Activated B cell treated with CpG ODN at 0.5 μM for 24 hours (primary cell): ENCODE measurements around the gene PPIB. TPM values are rescaled to one million over a fixed set of nuclear protein-coding genes. Genes with fewer than 3 reads are reported as not detected.
A peak's percentile ranks its signal among the peaks of the same experiment; 100 is the strongest.

Source experiments
- ATAC-seq: fragments of 200-7000 bp; cut with Tn5 transposase; one replicate; pipeline ENCODE4 v1.10.0; 2021; ENCODE audit warnings: low read depth, mild to moderate bottlenecking, moderate library complexity
- CTCF ChIA-PET: fragments of 350-600 bp; sonication (Branson Sonifier 250); formaldehyde crosslinking; loops from one replicate; lab custom pipeline; 2021; ENCODE audit warnings: antibody characterized with exemption; lab: Charles Lee
- POLR2A ChIA-PET: fragments of 350-600 bp; sonication (Branson Sonifier 250); formaldehyde crosslinking; loops from one replicate; lab custom pipeline; 2021; ENCODE audit warnings: antibody characterized with exemption; lab: Charles Lee
- DNase-seq: peaks from one replicate; pipeline ENCODE4 v3.0.0; 2022
- H3K27ac Mint-ChIP-seq: one replicate; pipeline ENCODE4 v1.8.0; 2020; ENCODE audit warnings: mixed read lengths
- H3K27me3 Mint-ChIP-seq: one replicate; pipeline ENCODE4 v1.8.0; 2021; ENCODE audit warnings: mixed read lengths
- H3K36me3 Mint-ChIP-seq: one replicate; pipeline ENCODE4 v1.8.0; 2021; ENCODE audit warnings: low read depth, mixed read lengths
- H3K4me1 Mint-ChIP-seq: one replicate; pipeline ENCODE4 v1.8.0; 2021; ENCODE audit warnings: mixed read lengths
- H3K4me3 Mint-ChIP-seq: one replicate; pipeline ENCODE4 v1.8.0; 2020; ENCODE audit warnings: mild to moderate bottlenecking, mixed read lengths
- H3K9me3 Mint-ChIP-seq: one replicate; pipeline ENCODE4 v1.8.0; 2020; ENCODE audit warnings: mixed read lengths
- CTCF ChIP-seq: fragments of 200-600 bp; IDR thresholded peaks from one replicate; pipeline ENCODE4 v1.8.0; 2022; ENCODE audit warnings: antibody characterized with exemption, mild to moderate bottlenecking
- intact Hi-C: fragments of 100-400 bp; cut with micrococcal nuclease; formaldehyde crosslinking; loops from one replicate; pipeline ENCODE4 v1.15.1; 2024
- total RNA-seq: library from RNA; stranded (reverse); gene quantifications from 2 replicates; pipeline ENCODE4 v1.2.3, GENCODE V29; 2022

Gene PPIB
- total RNA-seq, 1 donor from 2014 or later, result 225 TPM

GRCh38 chr15:64164436-64164835, 1.6 kb upstream of the PPIB start:
- peak overlapping the region; percentile 99 for H3K27ac Mint-ChIP-seq
- peak overlapping the region; percentile 53 for H3K4me3 Mint-ChIP-seq
- DNase-seq (no peak), ATAC-seq (no peak)
- no peak for TF ChIP-seq CTCF
- peaks cover 18% of the 10 kb centered on the region for H3K36me3 Mint-ChIP-seq
- ChIA-PET CTCF (interaction anchor here (4.0 kb wide), 1 partner anchor 11 kb away, joined by 37 read pairs; the partner anchor contains the start of gene SNX22), POLR2A (interaction anchor here (1.4 to 5.2 kb wide), 5 partner anchors 13 to 564 kb away, joined by 3 to 124 read pairs (median 31); partner anchors contain the start of genes CIAO2A, SNX22 and TRIP4)
- H3K4me1 Mint-ChIP-seq, result peaks cover 44% of the 10 kb centered on the region
- intact Hi-C loops, result loop anchor here (5.0 kb wide), 1 partner anchor 538 kb away; no protein-coding TSS in a partner anchor
- no peaks in the 10 kb centered on the region for H3K27me3 Mint-ChIP-seq
- no peaks in the 10 kb centered on the region for H3K9me3 Mint-ChIP-seq

DNA sequence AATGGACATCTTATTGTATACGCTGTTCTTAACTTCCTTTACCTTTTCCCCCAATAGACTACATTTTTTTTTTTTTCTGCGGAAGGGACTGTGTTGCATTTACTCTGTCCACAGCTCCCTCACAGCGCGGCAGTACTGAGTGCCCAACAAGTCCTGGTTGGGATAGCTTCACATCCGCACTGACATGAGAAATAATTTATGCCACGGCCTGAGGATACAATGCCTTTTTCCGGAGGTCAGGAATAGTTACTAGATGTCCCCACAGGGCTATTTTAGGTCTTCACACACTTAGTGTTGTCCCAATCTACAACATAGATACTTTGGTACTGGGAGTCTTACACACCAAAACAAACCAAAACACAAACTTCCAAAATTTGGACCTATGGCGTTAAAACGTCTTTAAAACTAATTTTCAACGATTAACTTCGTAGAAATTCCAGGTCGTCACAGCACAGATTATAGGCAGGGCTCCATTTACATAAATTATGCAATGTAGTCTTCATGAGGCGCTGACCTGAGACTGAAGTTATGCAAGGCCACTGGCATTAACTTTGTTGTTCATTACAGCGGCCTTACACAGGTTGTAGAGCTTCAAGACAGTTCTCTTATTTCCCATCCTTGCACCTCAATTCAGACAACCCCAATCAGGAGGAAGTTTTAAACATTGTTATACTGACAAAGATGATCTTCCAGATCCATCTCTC, 989 bp upstream of the PPIB start:
- intact Hi-C loops, result loop anchor here (1.0 to 5.0 kb wide), 6 partner anchors 11 to 538 kb away; partner anchors contain the start of genes CSNK1G1 and TRIP4
- ATAC-seq (no peak), DNase-seq (no peak)
- H3K27ac Mint-ChIP-seq, result peak overlapping the region; percentile 99
- ChIA-PET CTCF (interaction anchor here (1.1 to 4.0 kb wide), 4 partner anchors 11 to 296 kb away, joined by 3 to 37 read pairs (median 7); partner anchors contain the start of gene SNX22), POLR2A (interaction anchor here (0.5 to 5.2 kb wide), 18 partner anchors 12 to 1141 kb away, joined by 3 to 124 read pairs (median 6); partner anchors contain the start of genes CIAO2A, RNU5B-1, SNX1 and SNX22)
- peaks cover 24% of the 10 kb centered on the region for H3K36me3 Mint-ChIP-seq
- H3K9me3 Mint-ChIP-seq, result no peaks in the 10 kb centered on the region
- H3K4me1 Mint-ChIP-seq, result peaks cover 47% of the 10 kb centered on the region
- TF ChIP-seq CTCF, result no peak
- H3K4me3 Mint-ChIP-seq, result peak overlapping the region; percentile 88
- no peaks in the 10 kb centered on the region for H3K27me3 Mint-ChIP-seq

DNA sequence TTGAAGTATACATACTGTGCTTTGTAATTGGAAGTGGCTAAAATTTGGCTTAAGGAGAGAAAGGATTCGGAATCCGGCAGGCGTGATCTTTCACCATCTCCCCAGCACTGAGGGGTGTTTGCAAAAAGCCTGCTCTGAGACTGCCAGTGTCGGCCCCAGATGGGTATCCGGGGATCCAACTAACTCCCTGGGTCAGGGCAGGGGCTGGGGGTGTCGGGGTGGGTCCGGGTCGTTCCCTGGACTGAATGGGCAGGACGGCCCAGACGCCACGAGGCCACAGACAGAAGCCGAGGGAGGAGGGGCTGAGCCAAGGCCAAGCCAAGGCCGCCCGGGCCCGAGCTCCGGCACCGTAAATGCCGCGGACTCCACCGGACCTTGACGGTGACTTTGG, 349 bp downstream of the PPIB start:
- Mint-ChIP-seq H3K9me3 (no peaks in the 10 kb centered on the region), H3K4me1 (peaks cover 61% of the 10 kb centered on the region), H3K4me3 (peak overlapping the region; percentile 88), H3K36me3 (peaks cover 38% of the 10 kb centered on the region), H3K27me3 (no peaks in the 10 kb centered on the region), H3K27ac (peak overlapping the region; percentile 90)
- CTCF ChIA-PET, result interaction anchor here (1.6 to 4.0 kb wide), 3 partner anchors 9 to 17 kb away, joined by 6 to 37 read pairs (median 8); partner anchors contain the start of gene SNX22
- POLR2A ChIA-PET, result interaction anchor here (0.5 to 5.2 kb wide), 20 partner anchors 11 to 1643 kb away, joined by 3 to 124 read pairs (median 6); partner anchors contain the start of genes CIAO2A, CLPX, CSNK1G1 and HERC1
- ATAC-seq (peak; percentile 11), DNase-seq (no peak)
- intact Hi-C loops, result loop anchor here (5.0 kb wide), 1 partner anchor 540 kb away; no protein-coding TSS in a partner anchor
- no peak for TF ChIP-seq CTCF

GRCh38 chr15:64161688-64162477, 939 bp downstream of the PPIB start:
- no peaks in the 10 kb centered on the region for H3K27me3 Mint-ChIP-seq
- H3K4me1 Mint-ChIP-seq, result peaks cover 61% of the 10 kb centered on the region
- H3K27ac Mint-ChIP-seq, result peak overlapping the region; percentile 90
- TF ChIP-seq CTCF, result no peak
- ATAC-seq (no peak), DNase-seq (no peak)
- POLR2A ChIA-PET, result interaction anchor here (0.5 to 5.2 kb wide), 15 partner anchors 10 to 1644 kb away, joined by 3 to 124 read pairs (median 7); partner anchors contain the start of genes CLPX, CSNK1G1, HERC1 and LACTB
- peak overlapping the region; percentile 88 for H3K4me3 Mint-ChIP-seq
- intact Hi-C loops, result loop anchor here (5.0 kb wide), 1 partner anchor 540 kb away; no protein-coding TSS in a partner anchor
- H3K36me3 Mint-ChIP-seq, result peaks cover 44% of the 10 kb centered on the region
- CTCF ChIA-PET, result interaction anchor here (4.0 kb wide), 1 partner anchor 9 kb away, joined by 37 read pairs; the partner anchor contains the start of gene SNX22
- H3K9me3 Mint-ChIP-seq, result no peaks in the 10 kb centered on the region
